NT2/D1 (cell line): Measurements from ENCODE around the gene MAGI1.

Source experiments
- YY1 ChIP-seq: IDR thresholded peaks from 2 replicates; pipeline ENCODE4 v1.6.1; 2011; ENCODE audit not compliant: insufficient read length, insufficient read depth
- ZNF274 ChIP-seq: IDR thresholded peaks from 2 replicates; pipeline ENCODE4 v1.6.1; 2011; ENCODE audit warnings: mild to moderate bottlenecking, low read depth, low read length

DNA sequence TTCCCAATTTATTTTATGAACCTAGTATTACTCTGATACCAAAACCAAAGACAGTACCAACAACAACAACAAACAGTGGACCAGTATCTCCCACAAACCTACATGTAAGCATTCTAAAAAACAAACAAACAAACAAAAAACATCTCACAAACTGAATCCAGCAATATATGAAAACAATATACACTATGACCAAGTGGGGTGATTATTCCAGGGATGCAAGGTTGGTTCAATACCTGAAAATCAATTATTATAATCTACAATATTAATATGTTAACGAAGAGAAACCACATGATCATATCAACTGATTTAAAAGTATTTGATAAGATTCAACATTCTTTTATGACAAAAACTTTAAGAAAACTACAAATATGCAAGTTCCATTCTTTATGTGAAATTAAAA, 391.3 kb downstream of the MAGI1 start:
- TF ChIP-seq YY1 (no peak), ZNF274 (no peak)
